ENCODE data around the gene RARA.

Gene RARA

DNA sequence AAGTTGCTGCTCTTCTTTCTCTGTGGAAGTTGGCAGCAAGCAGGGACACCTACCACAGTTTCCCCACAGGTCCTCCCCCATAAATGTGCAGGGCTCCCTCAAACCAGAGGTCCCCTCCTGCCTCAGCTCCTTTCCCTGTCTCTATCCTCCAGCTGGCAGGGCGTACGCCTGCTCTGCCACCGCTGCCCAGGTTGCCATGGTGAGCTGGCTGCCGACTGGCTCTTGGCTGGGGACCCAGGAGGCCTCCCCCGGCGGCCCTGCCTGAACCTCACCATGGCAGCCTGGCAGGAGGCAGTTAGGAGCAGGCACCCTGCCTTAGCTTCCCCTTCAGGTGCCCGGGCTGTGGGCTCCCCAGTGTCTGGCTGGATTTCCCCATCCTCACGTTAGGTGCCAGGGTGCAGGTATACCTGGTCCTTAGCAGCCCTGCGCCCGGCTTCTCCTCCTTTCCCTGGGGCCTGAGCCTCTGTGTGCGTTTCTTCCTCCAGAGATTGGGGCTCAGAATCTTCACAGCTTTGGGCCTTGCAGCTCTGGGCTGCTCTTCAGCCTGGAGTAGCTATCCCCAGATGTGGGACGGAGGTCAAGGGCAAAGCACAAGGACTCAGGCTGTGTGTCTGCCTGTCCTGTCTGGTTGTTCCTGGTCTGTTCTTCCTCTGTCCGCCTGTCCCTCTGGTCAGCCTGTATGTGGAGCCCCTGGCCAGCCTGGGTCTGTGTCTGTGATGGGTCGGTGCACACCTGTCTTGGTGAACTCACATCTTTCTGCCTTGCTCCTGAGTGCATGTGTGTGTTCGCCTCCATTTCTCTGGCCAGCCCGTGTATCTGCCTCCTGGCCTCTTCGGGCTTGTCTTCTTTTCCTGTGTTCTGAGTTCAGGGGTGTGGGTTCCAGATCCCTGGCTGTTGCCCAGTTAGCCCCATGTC lies 39.8 kb downstream of the RARA start:
- peaks cover 62% of the 10 kb centered on the region for H3K4me1 ChIP-seq (ENCODE audit: control insufficient read depth, insufficient read depth, low read length)
- H3K9ac ChIP-seq (ENCODE audit: low read depth, low read length): no peak overlapping the region
- H3K27ac ChIP-seq (ENCODE audit: low read depth, low read length): no peak overlapping the region
- H3K9me3 ChIP-seq (ENCODE audit: control insufficient read depth, insufficient read depth, low read length): no peaks in the 10 kb centered on the region
- peaks cover 55% of the 10 kb centered on the region for H3K27me3 ChIP-seq (ENCODE audit: control insufficient read depth, insufficient read depth, low read length)
- H3K4me3 ChIP-seq (ENCODE audit: low read depth, low read length): no peak overlapping the region
- peaks cover 22% of the 10 kb centered on the region for H3K36me3 ChIP-seq (ENCODE audit: control insufficient read depth, insufficient read depth, low read length)

DNA sequence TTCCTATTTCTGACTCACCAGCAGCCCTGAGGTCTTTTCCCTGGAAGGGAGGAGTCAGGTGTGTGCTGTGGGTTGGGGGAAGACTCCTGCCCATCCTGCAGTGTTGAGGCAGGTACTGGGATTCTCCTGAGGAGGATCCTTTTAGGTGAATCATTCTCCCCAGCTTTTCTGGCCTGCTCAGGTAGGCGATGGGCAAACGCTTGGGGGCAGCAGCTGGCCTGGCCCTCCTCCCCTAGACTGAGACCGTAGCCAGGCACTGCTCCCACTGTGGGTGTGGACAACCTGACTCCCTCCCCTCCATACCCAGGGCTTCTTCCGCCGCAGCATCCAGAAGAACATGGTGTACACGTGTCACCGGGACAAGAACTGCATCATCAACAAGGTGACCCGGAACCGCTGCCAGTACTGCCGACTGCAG lies 40.5 kb downstream of the RARA start:
- Histone ChIP-seq H3K9ac (ENCODE audit: low read depth, low read length) (no peak overlapping the region), H3K4me1 (ENCODE audit: control insufficient read depth, insufficient read depth, low read length) (peaks cover 56% of the 10 kb centered on the region), H3K27ac (ENCODE audit: low read depth, low read length) (no peak overlapping the region), H3K9me3 (ENCODE audit: control insufficient read depth, insufficient read depth, low read length) (no peaks in the 10 kb centered on the region), H3K4me3 (ENCODE audit: low read depth, low read length) (no peak overlapping the region), H3K36me3 (ENCODE audit: control insufficient read depth, insufficient read depth, low read length) (peaks cover 22% of the 10 kb centered on the region), H3K27me3 (ENCODE audit: control insufficient read depth, insufficient read depth, low read length) (peaks cover 49% of the 10 kb centered on the region)

DNA sequence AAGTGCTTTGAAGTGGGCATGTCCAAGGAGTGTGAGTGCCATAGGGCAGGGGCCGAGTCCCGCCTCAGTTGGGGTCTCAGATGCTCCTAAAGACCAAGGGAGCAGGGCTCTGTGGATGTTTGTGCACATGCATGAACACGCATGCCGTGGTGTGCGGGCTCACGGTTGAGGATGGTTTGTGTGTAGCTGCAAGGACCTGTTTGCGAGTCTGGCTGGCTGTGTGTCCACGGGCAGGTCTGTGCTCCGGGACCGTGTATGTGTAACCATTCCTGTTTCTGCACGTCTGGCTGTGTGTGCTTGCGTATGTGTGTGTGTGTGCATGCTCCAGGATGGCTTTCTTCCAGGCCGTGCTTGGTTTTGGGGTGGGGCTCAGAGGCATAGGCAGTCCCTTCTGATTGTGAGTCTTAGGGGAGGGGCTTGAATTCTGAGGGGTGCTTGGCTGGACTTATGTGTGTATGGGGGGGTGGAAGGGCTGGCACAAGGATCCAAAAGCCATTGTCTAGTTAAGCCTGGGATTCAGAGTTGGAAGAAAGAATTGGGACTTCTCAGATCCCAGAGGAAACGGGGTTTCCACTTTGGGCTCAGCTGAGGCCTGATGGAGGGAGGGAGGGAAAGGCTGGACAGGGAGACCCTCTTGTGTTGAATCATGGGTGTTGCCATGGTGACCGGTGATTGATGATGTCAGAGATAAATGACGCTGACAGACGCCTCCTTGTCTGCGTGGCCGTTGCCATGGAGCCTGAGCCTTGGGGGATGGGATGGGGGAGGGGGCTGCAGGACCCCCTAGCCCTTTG lies 41.1 kb downstream of the RARA start:
- Histone ChIP-seq H3K4me1 (ENCODE audit: control insufficient read depth, insufficient read depth, low read length) (peaks cover 53% of the 10 kb centered on the region), H3K9me3 (ENCODE audit: control insufficient read depth, insufficient read depth, low read length) (no peaks in the 10 kb centered on the region), H3K9ac (ENCODE audit: low read depth, low read length) (no peak overlapping the region), H3K27ac (ENCODE audit: low read depth, low read length) (no peak overlapping the region), H3K4me3 (ENCODE audit: low read depth, low read length) (no peak overlapping the region), H3K27me3 (ENCODE audit: control insufficient read depth, insufficient read depth, low read length) (peaks cover 43% of the 10 kb centered on the region), H3K36me3 (ENCODE audit: control insufficient read depth, insufficient read depth, low read length) (peaks cover 22% of the 10 kb centered on the region)

DNA sequence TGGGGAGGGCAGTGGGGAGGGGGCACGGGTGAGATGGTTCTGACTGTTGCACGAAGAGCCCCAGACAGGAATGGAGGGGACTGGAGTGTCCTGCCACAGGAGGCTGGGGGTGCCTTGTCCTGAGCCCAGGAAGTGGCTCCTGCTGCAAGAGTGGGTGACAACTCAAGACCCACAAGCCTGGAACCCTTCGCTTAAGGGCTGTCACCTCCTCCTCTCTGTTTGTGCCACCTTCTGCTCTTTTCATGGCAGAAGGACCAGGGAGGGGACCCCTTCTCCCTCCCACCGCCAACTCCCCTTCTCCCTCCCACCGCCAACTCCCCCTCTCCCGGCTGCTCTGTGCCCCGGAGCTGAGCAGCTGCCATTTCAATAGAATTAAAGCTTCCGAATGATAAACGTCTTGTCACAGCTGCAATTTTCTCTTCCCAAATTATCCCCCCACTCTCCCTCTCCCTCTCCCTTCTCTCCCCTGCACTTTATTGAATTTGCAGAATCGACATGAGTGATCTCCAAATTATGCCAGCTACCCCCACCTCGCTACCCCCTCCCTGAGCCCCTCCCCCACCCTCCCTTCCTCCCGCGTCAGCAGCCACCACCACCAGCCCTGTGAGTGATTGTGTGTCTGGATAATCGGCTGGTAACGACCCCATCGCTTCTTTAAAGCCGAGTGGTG lies 41.8 kb downstream of the RARA start:
- H3K4me1 ChIP-seq (ENCODE audit: control insufficient read depth, insufficient read depth, low read length): peaks cover 47% of the 10 kb centered on the region
- peaks cover 22% of the 10 kb centered on the region for H3K36me3 ChIP-seq (ENCODE audit: control insufficient read depth, insufficient read depth, low read length)
- H3K9ac ChIP-seq (ENCODE audit: low read depth, low read length): no peak overlapping the region
- H3K27ac ChIP-seq (ENCODE audit: low read depth, low read length): no peak overlapping the region
- H3K4me3 ChIP-seq (ENCODE audit: low read depth, low read length): no peak overlapping the region
- H3K27me3 ChIP-seq (ENCODE audit: control insufficient read depth, insufficient read depth, low read length): peaks cover 35% of the 10 kb centered on the region
- H3K9me3 ChIP-seq (ENCODE audit: control insufficient read depth, insufficient read depth, low read length): no peaks in the 10 kb centered on the region

DNA sequence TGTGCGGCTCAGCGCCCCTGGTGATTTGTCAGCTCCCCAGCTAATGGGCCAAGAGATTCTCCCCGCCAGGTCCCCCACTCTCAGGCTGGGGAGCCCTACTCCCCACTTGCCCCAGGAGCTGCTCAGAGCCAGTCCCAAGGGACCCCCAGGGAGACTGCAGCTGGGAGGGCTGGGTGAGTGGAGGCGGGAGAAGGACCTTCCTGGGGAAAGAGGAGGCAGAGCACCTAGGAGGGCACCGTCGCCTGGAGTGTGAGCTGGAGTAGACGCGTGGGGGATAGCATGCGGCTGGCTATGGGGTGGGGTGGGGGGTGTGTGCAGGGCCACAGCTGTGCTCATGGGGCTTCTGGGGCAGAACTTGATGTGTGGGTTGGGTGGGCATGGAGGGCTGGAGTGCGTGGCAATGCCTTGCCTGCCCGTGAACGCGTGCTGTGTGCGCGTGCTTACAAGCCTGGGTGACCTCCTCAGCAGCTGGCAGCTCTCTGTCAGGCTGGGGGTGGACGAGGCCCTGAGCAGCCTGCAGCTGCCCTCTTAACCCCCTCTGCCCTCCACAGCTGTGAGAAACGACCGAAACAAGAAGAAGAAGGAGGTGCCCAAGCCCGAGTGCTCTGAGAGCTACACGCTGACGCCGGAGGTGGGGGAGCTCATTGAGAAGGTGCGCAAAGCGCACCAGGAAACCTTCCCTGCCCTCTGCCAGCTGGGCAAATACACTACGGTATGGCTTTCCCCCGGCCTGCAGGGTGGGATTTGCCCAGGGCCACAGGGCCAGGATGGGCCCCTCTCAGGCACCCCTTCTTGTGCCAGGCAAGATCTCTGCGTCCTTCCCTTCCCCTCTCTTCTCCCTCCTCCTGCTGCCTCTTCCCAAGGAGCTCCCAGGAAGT lies 42.6 kb downstream of the RARA start:
- Histone ChIP-seq H3K9ac (ENCODE audit: low read depth, low read length) (no peak overlapping the region), H3K4me1 (ENCODE audit: control insufficient read depth, insufficient read depth, low read length) (peaks cover 41% of the 10 kb centered on the region), H3K9me3 (ENCODE audit: control insufficient read depth, insufficient read depth, low read length) (no peaks in the 10 kb centered on the region), H3K27ac (ENCODE audit: low read depth, low read length) (no peak overlapping the region), H3K4me3 (ENCODE audit: low read depth, low read length) (no peak overlapping the region), H3K27me3 (ENCODE audit: control insufficient read depth, insufficient read depth, low read length) (peaks cover 32% of the 10 kb centered on the region), H3K36me3 (ENCODE audit: control insufficient read depth, insufficient read depth, low read length) (peaks cover 22% of the 10 kb centered on the region)

DNA sequence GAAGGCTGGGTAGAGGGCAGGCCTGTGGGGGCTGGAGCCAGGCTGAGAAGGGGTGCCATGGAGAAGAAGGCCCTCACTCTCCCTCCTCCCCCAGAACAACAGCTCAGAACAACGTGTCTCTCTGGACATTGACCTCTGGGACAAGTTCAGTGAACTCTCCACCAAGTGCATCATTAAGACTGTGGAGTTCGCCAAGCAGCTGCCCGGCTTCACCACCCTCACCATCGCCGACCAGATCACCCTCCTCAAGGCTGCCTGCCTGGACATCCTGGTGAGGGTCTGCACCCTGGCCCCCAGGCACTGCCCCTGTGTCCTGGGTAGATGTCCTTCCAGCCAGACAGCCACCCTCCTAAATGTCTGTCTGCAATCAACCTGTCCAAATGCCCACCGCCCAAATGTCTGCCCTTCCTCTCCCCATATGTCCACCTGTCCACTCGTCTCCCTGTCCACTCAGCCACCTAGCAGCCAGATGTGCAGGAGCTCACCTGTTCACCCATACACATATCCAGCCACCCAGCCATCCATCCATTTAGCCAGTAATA lies 43.3 kb downstream of the RARA start:
- H3K27me3 ChIP-seq (ENCODE audit: control insufficient read depth, insufficient read depth, low read length): peaks cover 25% of the 10 kb centered on the region
- peaks cover 22% of the 10 kb centered on the region for H3K36me3 ChIP-seq (ENCODE audit: control insufficient read depth, insufficient read depth, low read length)
- H3K9me3 ChIP-seq (ENCODE audit: control insufficient read depth, insufficient read depth, low read length): no peaks in the 10 kb centered on the region
- no peak overlapping the region for H3K4me3 ChIP-seq (ENCODE audit: low read depth, low read length)
- peaks cover 34% of the 10 kb centered on the region for H3K4me1 ChIP-seq (ENCODE audit: control insufficient read depth, insufficient read depth, low read length)
- H3K9ac ChIP-seq (ENCODE audit: low read depth, low read length): no peak overlapping the region
- H3K27ac ChIP-seq (ENCODE audit: low read depth, low read length): no peak overlapping the region

DNA sequence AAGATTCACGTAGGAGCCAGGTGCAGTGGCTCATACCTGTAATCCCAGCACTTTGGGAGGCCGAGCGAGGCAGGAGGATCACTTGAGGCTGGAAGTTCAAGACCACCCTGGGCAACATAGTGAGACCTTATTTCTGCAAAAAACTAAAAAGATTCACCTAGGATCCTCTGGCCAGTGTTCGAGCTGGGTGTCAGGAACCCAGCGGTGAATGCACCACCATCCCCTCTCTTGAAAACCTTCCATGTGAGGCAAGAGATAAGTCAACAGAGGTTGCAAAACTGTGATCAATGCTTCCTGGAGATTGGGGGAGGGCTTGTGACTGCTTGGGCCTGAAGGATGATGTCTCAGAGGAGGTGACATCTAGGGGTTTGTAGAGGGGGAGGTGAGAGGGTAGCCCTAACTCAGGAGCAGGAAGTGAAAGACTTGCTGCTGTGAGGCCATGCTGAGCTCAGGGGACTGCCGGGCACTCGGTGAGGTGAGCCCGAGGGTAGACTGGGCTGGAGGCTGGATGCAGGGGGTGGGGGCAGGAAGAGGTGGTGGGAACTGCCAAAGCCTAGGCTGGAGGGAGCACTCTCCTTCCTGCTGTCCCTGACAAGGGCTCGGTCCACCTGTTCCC lies 43.9 kb downstream of the RARA start:
- peaks cover 21% of the 10 kb centered on the region for H3K27me3 ChIP-seq (ENCODE audit: control insufficient read depth, insufficient read depth, low read length)
- H3K27ac ChIP-seq (ENCODE audit: low read depth, low read length): no peak overlapping the region
- peaks cover 22% of the 10 kb centered on the region for H3K36me3 ChIP-seq (ENCODE audit: control insufficient read depth, insufficient read depth, low read length)
- no peak overlapping the region for H3K9ac ChIP-seq (ENCODE audit: low read depth, low read length)
- peaks cover 29% of the 10 kb centered on the region for H3K4me1 ChIP-seq (ENCODE audit: control insufficient read depth, insufficient read depth, low read length)
- no peaks in the 10 kb centered on the region for H3K9me3 ChIP-seq (ENCODE audit: control insufficient read depth, insufficient read depth, low read length)
- H3K4me3 ChIP-seq (ENCODE audit: low read depth, low read length): no peak overlapping the region

DNA sequence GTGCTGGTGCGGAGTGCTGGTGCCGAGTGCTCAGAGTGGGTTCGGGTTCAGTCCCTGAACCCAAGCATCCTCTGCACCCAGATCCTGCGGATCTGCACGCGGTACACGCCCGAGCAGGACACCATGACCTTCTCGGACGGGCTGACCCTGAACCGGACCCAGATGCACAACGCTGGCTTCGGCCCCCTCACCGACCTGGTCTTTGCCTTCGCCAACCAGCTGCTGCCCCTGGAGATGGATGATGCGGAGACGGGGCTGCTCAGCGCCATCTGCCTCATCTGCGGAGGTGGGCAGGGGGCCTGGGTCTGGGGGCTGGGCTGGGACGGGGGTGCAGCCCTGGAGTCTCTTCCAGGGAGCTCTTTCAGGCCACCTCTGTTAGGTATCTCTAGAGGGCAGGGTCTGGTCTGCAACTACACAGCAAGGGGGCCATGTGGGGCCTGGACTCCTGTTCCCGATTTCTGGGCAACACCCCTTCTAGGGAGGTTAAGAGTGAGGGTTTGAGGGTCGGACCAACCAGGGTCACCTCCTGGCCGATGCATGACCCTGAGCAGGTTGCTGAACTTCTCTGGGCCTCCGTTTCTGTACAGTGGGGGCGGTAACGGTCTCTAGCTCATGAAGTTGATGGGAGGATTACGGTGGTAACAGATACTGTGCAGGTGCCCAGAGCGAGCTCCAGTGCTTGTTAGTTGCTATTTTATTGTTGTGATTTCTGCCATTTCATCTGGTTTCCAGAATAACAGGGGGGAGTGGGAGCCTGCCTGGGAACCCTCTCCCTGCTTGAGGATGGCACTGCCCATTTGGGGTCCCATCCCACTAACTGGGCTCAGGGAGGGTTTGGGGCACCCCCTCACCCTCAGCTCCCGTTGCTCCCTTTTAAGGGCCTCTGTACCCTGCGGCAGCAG lies 45.5 kb downstream of the RARA start:
- H3K27ac ChIP-seq (ENCODE audit: low read depth, low read length): no peak overlapping the region
- H3K9me3 ChIP-seq (ENCODE audit: control insufficient read depth, insufficient read depth, low read length): no peaks in the 10 kb centered on the region
- H3K36me3 ChIP-seq (ENCODE audit: control insufficient read depth, insufficient read depth, low read length): peaks cover 19% of the 10 kb centered on the region
- peaks cover 24% of the 10 kb centered on the region for H3K4me1 ChIP-seq (ENCODE audit: control insufficient read depth, insufficient read depth, low read length)
- H3K4me3 ChIP-seq (ENCODE audit: low read depth, low read length): no peak overlapping the region
- H3K27me3 ChIP-seq (ENCODE audit: control insufficient read depth, insufficient read depth, low read length): peaks cover 6% of the 10 kb centered on the region
- no peak overlapping the region for H3K9ac ChIP-seq (ENCODE audit: low read depth, low read length)

DNA sequence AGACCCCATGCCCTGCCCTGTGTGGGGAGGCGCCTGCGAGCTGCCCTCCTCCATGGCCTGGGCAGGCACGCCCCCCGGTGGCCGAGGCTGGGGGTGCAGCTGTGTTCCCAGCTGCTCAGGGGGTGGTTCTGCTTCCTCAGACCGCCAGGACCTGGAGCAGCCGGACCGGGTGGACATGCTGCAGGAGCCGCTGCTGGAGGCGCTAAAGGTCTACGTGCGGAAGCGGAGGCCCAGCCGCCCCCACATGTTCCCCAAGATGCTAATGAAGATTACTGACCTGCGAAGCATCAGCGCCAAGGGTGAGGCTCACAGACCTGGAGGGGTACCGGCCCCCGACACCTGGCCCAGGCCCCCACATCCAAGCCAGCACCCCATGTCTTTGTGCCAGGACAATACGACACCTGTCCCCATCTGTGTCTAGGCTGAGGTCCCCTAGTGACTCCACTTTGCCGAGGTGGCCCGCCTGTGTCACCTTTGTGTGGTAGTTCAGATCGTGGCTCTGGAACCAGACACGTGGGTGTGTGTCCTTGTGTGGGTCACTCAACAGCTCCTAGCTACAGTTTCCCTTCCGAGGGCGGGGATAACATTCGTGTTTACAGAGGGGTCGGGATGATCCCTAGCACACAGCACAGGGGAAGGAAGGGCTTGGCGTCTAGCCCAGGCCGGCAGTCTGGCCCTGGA lies 46.3 kb downstream of the RARA start:
- H3K27me3 ChIP-seq (ENCODE audit: control insufficient read depth, insufficient read depth, low read length): no peaks in the 10 kb centered on the region
- H3K9me3 ChIP-seq (ENCODE audit: control insufficient read depth, insufficient read depth, low read length): no peaks in the 10 kb centered on the region
- H3K27ac ChIP-seq (ENCODE audit: low read depth, low read length): no peak overlapping the region
- peaks cover 12% of the 10 kb centered on the region for H3K36me3 ChIP-seq (ENCODE audit: control insufficient read depth, insufficient read depth, low read length)
- H3K4me1 ChIP-seq (ENCODE audit: control insufficient read depth, insufficient read depth, low read length): peaks cover 19% of the 10 kb centered on the region
- no peak overlapping the region for H3K9ac ChIP-seq (ENCODE audit: low read depth, low read length)
- H3K4me3 ChIP-seq (ENCODE audit: low read depth, low read length): no peak overlapping the region

Measured in HUES48 (cell line).